ENCODE measurements around the gene ZSWIM4.

The ZSWIM4 gene

GRCh38 chr19:13797870-13798269 is 2.6 kb downstream of the ZSWIM4 start:
- Histone ChIP-seq H3K27me3 (ENCODE audit: low read depth, low read length) (no peaks in the 10 kb centered on the region), H3K9ac (ENCODE audit: low read length) (no peak overlapping the region), H3K27ac (ENCODE audit: low read length) (no peak overlapping the region), H3K4me2 (ENCODE audit: low read length) (no peak overlapping the region), H3K36me3 (replicated peaks; ENCODE audit: low read depth, low read length) (peaks cover 12% of the 10 kb centered on the region), H3K9me3 (ENCODE audit: insufficient read depth, low read length) (no peaks in the 10 kb centered on the region), H3K79me2 (ENCODE audit: low read length) (peaks cover 26% of the 10 kb centered on the region), H4K20me1 (ENCODE audit: insufficient read depth, low read length) (no peaks in the 10 kb centered on the region), H3K4me3 (ENCODE audit: low read length) (no peak overlapping the region), H2AFZ (ENCODE audit: low read depth, low read length) (no peak overlapping the region), H3K4me1 (ENCODE audit: low read length) (peaks cover 20% of the 10 kb centered on the region)
- no peak for TF ChIP-seq EZH2phosphoT487 (IDR thresholded peaks at IDR 0.05; ENCODE audit: low read depth)
- TF ChIP-seq CTCF (IDR thresholded peaks at IDR 0.05; ENCODE audit: low read depth, low read length) = no peak

GRCh38 chr19:13799669-13800068 is 4.4 kb downstream of the ZSWIM4 start:
- H3K9me3 ChIP-seq (ENCODE audit: insufficient read depth, low read length) = no peaks in the 10 kb centered on the region
- TF ChIP-seq CTCF (IDR thresholded peaks at IDR 0.05; ENCODE audit: low read depth, low read length) (no peak), EZH2phosphoT487 (IDR thresholded peaks at IDR 0.05; ENCODE audit: low read depth) (no peak)
- no peak overlapping the region for H2AFZ ChIP-seq (ENCODE audit: low read depth, low read length)
- H3K27ac ChIP-seq (ENCODE audit: low read length) = no peak overlapping the region
- no peak overlapping the region for H3K4me2 ChIP-seq (ENCODE audit: low read length)
- no peaks in the 10 kb centered on the region for H4K20me1 ChIP-seq (ENCODE audit: insufficient read depth, low read length)
- H3K27me3 ChIP-seq (ENCODE audit: low read depth, low read length) = no peaks in the 10 kb centered on the region
- H3K4me3 ChIP-seq (ENCODE audit: low read length) = no peak overlapping the region
- no peak overlapping the region for H3K9ac ChIP-seq (ENCODE audit: low read length)
- peaks cover 26% of the 10 kb centered on the region for H3K79me2 ChIP-seq (ENCODE audit: low read length)
- H3K4me1 ChIP-seq (ENCODE audit: low read length) = peaks cover 11% of the 10 kb centered on the region
- peaks cover 14% of the 10 kb centered on the region for H3K36me3 ChIP-seq (replicated peaks; ENCODE audit: low read depth, low read length)

GRCh38 chr19:13803038-13803437 is 7.8 kb downstream of the ZSWIM4 start:
- TF ChIP-seq CTCF (IDR thresholded peaks at IDR 0.05; ENCODE audit: low read depth, low read length) (no peak), EZH2phosphoT487 (IDR thresholded peaks at IDR 0.05; ENCODE audit: low read depth) (no peak)
- peaks cover 41% of the 10 kb centered on the region for H3K36me3 ChIP-seq (replicated peaks; ENCODE audit: low read depth, low read length)
- no peak overlapping the region for H2AFZ ChIP-seq (ENCODE audit: low read depth, low read length)

GRCh38 chr19:13804830-13805683 is 9.8 kb downstream of the ZSWIM4 start:
- Histone ChIP-seq H3K27me3 (ENCODE audit: low read depth, low read length) (no peaks in the 10 kb centered on the region), H3K4me3 (ENCODE audit: low read length) (no peak overlapping the region), H3K9ac (ENCODE audit: low read length) (no peak overlapping the region)

More at GRCh38 chr19:13803038-13803437, 7.8 kb downstream of the ZSWIM4 start:
- Histone ChIP-seq H3K9ac (ENCODE audit: low read length) (no peak overlapping the region), H3K4me3 (ENCODE audit: low read length) (no peak overlapping the region), H4K20me1 (ENCODE audit: insufficient read depth, low read length) (no peaks in the 10 kb centered on the region), H3K4me1 (ENCODE audit: low read length) (no peaks in the 10 kb centered on the region), H3K4me2 (ENCODE audit: low read length) (no peak overlapping the region), H3K9me3 (ENCODE audit: insufficient read depth, low read length) (no peaks in the 10 kb centered on the region), H3K27me3 (ENCODE audit: low read depth, low read length) (no peaks in the 10 kb centered on the region), H3K27ac (ENCODE audit: low read length) (no peak overlapping the region), H3K79me2 (ENCODE audit: low read length) (peaks cover 3% of the 10 kb centered on the region; the same call in 1 of the 2 replicates)

More at GRCh38 chr19:13804830-13805683, 9.8 kb downstream of the ZSWIM4 start:
- Histone ChIP-seq H3K79me2 (ENCODE audit: low read length) (no peaks in the 10 kb centered on the region), H3K9me3 (ENCODE audit: insufficient read depth, low read length) (no peaks in the 10 kb centered on the region), H3K36me3 (replicated peaks; ENCODE audit: low read depth, low read length) (peaks cover 44% of the 10 kb centered on the region), H3K27ac (ENCODE audit: low read length) (no peak overlapping the region), H4K20me1 (ENCODE audit: insufficient read depth, low read length) (no peaks in the 10 kb centered on the region), H3K4me1 (ENCODE audit: low read length) (no peaks in the 10 kb centered on the region), H3K4me2 (ENCODE audit: low read length) (no peak overlapping the region), H2AFZ (ENCODE audit: low read depth, low read length) (no peak overlapping the region)
- no peak for TF ChIP-seq EZH2phosphoT487 (IDR thresholded peaks at IDR 0.05; ENCODE audit: low read depth)
- peak; percentile 22; the same call in 1 of the 2 replicates for TF ChIP-seq CTCF (IDR thresholded peaks at IDR 0.05; ENCODE audit: low read depth, low read length)
